Measurements from ENCODE around the gene BTBD6.

Gene BTBD6

DNA sequence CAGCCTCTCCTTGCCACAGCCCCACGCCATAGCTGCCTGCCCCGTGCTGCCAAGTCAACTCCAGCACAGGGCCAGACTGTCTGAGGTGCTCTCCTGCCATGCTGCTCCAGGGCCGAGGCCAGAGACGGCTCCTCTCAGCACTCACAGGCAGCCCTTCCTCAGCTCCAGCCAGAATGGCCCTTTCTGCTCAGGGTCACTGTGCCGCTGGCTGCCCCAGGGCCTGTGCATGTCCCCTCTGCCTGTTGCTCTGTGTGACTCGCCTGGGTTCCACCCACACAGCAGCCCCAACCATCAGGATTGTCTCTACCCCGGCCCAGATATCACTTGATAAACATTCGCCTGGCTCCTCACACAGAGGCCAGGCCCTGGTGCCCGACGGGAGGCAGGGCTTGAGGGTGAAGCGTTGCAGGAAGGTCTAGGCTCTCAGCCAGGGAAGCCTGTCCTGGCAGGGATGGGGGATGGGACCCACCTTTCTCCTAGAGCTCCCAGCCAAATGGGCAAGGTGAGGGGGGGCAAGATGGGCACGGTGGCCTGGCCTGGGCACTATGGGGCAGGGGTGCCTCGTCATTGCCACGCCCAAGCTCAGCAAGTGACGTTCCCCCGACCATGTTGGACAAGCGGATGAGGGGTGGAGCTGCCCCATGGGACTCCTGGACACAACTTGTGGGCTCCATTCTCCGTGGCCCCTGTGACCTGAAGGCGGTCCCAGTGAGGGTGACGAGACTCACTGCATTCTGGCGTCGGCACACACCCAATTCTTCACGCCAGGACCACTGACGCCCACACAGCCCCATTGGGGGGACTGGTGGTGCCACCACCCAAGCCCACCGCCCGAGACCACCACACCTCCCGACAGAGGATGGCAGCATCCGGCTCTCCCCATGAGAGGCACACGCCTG, 27.4 kb upstream of the BTBD6 start:
- H3K36me3 ChIP-seq (ENCODE audit: insufficient read depth, low read length), result peaks cover 46% of the 10 kb centered on the region
- H3K9ac ChIP-seq (ENCODE audit: low read depth, low read length), result no peak overlapping the region
- H3K4me3 ChIP-seq (ENCODE audit: low read length), result no peak overlapping the region
- no peak overlapping the region for H3K27ac ChIP-seq (ENCODE audit: low read depth, low read length)
- no peaks in the 10 kb centered on the region for H3K9me3 ChIP-seq (ENCODE audit: insufficient read depth, low read depth, low read length)
- 95% methylated on average over 29 of the region's 29 CpGs for WGBS
- H3K27me3 ChIP-seq (ENCODE audit: insufficient read depth, low read length), result no peaks in the 10 kb centered on the region
- H3K4me1 ChIP-seq (ENCODE audit: insufficient read depth, low read length), result no peaks in the 10 kb centered on the region

DNA sequence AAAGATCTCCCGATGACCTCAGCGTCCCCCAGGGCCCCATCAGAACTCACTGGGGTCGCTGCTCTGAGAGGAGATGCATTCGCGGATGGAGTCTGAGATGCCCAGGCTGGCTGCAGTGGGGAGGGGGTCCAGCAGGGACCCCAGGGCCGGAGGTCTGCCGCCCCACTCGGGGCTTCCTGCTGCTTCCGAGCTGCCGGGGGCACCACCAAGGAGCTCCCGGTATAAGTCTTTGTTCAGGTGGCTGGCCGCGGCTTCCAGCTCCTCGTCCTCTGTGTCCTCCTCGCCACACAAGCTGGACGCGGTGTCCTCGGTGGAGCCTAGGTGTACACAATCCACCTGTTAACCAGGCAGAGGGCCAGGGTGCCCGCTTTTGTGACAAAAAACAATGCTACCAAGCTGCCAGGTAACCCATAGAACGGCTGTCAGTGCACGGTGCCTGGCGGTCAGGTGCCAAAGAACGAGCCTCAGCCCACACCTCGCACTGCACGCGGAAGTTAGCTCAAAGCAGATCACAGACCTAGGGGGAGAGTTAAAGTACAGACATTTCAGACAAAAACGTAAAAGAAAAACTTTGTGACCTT, 26.6 kb upstream of the BTBD6 start:
- WGBS, result 95% methylated on average over 27 of the region's 27 CpGs
- no peak overlapping the region for H3K9ac ChIP-seq (ENCODE audit: low read depth, low read length)
- no peak overlapping the region for H3K27ac ChIP-seq (ENCODE audit: low read depth, low read length)
- H3K27me3 ChIP-seq (ENCODE audit: insufficient read depth, low read length), result no peaks in the 10 kb centered on the region
- no peak overlapping the region for H3K4me3 ChIP-seq (ENCODE audit: low read length)
- no peaks in the 10 kb centered on the region for H3K9me3 ChIP-seq (ENCODE audit: insufficient read depth, low read depth, low read length)
- H3K4me1 ChIP-seq (ENCODE audit: insufficient read depth, low read length), result no peaks in the 10 kb centered on the region
- H3K36me3 ChIP-seq (ENCODE audit: insufficient read depth, low read length), result peaks cover 48% of the 10 kb centered on the region

- 96% methylated on average over 16 of the region's 16 CpGs for WGBS
- Histone ChIP-seq H3K4me3 (ENCODE audit: low read length) (no peak overlapping the region), H3K9ac (ENCODE audit: low read depth, low read length) (no peak overlapping the region), H3K9me3 (ENCODE audit: insufficient read depth, low read depth, low read length) (no peaks in the 10 kb centered on the region), H3K27ac (ENCODE audit: low read depth, low read length) (no peak overlapping the region), H3K27me3 (ENCODE audit: insufficient read depth, low read length) (no peaks in the 10 kb centered on the region), H3K4me1 (ENCODE audit: insufficient read depth, low read length) (no peaks in the 10 kb centered on the region), H3K36me3 (ENCODE audit: insufficient read depth, low read length) (peaks cover 38% of the 10 kb centered on the region)
These were observed 25.1 kb upstream of the BTBD6 start for GRCh38 chr14:105223260-105223659.

DNA sequence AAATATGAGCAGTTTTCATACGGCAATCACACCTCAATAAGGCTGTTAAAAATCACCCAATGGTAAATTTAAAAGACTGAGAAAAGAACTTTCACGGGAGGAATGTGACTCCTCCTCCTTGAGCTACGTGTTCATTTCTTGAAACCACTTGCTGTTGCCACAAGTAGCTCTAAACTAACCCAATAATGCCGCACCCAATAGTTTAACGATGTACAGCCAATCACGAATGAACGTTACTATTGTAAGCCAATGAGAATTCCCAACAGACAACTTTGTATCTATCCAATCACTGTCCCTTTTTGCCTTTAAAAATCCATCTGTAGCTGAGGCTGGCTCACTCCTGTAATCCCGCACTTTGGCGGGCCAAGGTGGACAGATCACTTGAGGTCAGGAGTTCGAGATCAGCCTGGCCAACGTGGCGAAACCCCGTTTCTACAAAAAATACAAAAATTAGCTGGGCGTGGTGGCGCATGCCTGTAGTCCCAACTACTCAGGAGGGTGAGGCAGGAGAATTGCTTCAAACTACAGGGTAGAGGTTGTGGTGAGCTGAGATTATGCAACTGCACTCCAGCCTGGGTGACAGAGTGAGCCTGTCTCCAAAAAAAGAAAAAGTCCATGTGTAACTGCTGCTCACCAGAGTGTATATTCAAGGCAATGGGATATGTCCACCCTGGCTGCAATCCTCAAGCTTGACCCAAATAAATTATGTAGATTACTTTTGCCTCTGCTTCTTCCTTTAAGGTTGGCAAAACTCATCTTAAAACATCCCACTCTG, 24.4 kb upstream of the BTBD6 start:
- no peaks in the 10 kb centered on the region for H3K4me1 ChIP-seq (ENCODE audit: insufficient read depth, low read length)
- no peaks in the 10 kb centered on the region for H3K9me3 ChIP-seq (ENCODE audit: insufficient read depth, low read depth, low read length)
- no peak overlapping the region for H3K4me3 ChIP-seq (ENCODE audit: low read length)
- no peaks in the 10 kb centered on the region for H3K27me3 ChIP-seq (ENCODE audit: insufficient read depth, low read length)
- 96% methylated on average over 15 of the region's 15 CpGs for WGBS
- peaks cover 31% of the 10 kb centered on the region for H3K36me3 ChIP-seq (ENCODE audit: insufficient read depth, low read length)
- no peak overlapping the region for H3K27ac ChIP-seq (ENCODE audit: low read depth, low read length)
- no peak overlapping the region for H3K9ac ChIP-seq (ENCODE audit: low read depth, low read length)

DNA sequence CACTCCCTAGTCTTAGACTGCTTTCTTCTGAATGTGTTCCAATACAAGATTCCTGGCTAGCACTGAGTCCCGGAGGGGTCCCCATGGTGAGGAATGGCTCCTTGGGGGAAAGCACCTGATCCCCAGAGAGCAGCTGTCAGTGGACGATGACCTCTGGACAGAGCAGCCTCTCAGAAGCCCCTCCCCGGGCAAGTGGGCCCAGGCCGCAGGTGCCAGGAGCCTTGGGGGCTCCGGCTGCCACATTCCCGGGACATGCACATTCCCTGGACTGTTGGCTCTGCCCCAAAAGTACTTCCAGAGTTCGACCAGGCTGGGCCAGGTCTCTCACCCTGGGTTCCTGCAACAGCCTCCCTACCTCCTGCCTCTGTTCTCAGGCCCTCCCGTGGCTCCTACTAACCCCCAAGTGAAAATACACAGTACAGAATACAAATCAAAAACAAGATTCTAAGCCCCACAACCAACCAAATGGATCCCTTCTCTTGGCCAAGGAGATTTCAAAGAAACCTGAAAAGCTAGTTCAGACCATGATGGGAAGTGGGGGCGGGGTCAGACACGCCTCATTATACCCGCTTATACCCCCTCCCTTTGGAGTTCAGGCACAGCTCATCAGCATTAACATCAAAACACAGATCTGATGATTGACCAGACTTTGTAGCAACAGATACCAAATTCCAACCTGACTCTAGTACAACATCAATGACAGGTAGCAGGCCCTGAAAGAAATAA, 23.3 kb upstream of the BTBD6 start:
- Histone ChIP-seq H3K36me3 (ENCODE audit: insufficient read depth, low read length) (peaks cover 26% of the 10 kb centered on the region), H3K27me3 (ENCODE audit: insufficient read depth, low read length) (no peaks in the 10 kb centered on the region), H3K9me3 (ENCODE audit: insufficient read depth, low read depth, low read length) (no peaks in the 10 kb centered on the region), H3K4me3 (ENCODE audit: low read length) (no peak overlapping the region), H3K4me1 (ENCODE audit: insufficient read depth, low read length) (no peaks in the 10 kb centered on the region), H3K27ac (ENCODE audit: low read depth, low read length) (no peak overlapping the region), H3K9ac (ENCODE audit: low read depth, low read length) (no peak overlapping the region)
- 93% methylated on average over 11 of the region's 11 CpGs for WGBS

DNA sequence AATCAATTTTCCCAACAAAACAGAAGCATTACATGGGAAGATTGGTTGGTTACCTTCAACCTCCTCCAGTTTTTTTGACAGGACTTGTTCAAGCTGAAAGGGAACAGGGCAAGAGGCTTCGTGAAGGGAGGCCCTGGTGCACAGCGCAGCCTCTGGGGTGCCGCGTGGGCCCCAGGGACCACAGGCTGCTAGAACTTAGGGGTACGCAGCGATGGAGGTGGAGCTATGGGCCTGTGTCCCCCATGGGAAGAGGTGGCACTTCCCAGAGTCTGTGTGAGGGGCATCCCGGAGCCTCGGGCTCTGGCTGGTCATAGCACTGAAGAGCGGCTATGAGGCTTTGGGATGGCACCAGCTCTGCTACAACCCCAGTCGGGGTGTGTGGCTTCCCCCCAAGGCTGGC, 22.1 kb upstream of the BTBD6 start:
- H3K36me3 ChIP-seq (ENCODE audit: insufficient read depth, low read length), result peaks cover 24% of the 10 kb centered on the region
- 96% methylated on average over 10 of the region's 10 CpGs for WGBS
- no peaks in the 10 kb centered on the region for H3K4me1 ChIP-seq (ENCODE audit: insufficient read depth, low read length)
- no peaks in the 10 kb centered on the region for H3K9me3 ChIP-seq (ENCODE audit: insufficient read depth, low read depth, low read length)
- H3K9ac ChIP-seq (ENCODE audit: low read depth, low read length), result no peak overlapping the region
- H3K27me3 ChIP-seq (ENCODE audit: insufficient read depth, low read length), result no peaks in the 10 kb centered on the region
- H3K27ac ChIP-seq (ENCODE audit: low read depth, low read length), result no peak overlapping the region
- no peak overlapping the region for H3K4me3 ChIP-seq (ENCODE audit: low read length)

DNA sequence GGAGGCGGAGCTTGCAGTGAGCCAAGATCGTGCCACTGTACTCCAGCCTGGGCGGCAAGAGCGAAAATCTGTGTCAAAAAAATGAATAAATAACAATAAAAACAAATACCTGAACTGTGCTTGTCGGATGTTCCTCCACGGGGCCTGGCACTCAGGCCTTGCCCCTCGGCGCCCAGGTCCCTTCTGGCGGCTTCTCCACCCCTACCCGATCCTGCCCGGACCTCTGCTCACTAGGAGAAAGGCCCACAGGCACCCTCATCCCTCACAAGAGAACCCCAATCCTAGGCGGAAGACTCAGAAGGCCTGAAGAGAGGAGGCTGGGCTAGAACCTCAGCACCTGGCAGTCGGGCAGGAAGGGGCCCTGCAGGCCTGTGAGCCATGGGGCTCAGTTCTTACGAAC, 21.0 kb upstream of the BTBD6 start:
- Histone ChIP-seq H3K36me3 (ENCODE audit: insufficient read depth, low read length) (peaks cover 17% of the 10 kb centered on the region), H3K9ac (ENCODE audit: low read depth, low read length) (no peak overlapping the region), H3K27me3 (ENCODE audit: insufficient read depth, low read length) (no peaks in the 10 kb centered on the region), H3K4me3 (ENCODE audit: low read length) (no peak overlapping the region), H3K9me3 (ENCODE audit: insufficient read depth, low read depth, low read length) (no peaks in the 10 kb centered on the region), H3K27ac (ENCODE audit: low read depth, low read length) (no peak overlapping the region), H3K4me1 (ENCODE audit: insufficient read depth, low read length) (no peaks in the 10 kb centered on the region)
- whole genome bisulfite sequencing, result 92% methylated on average over 13 of the region's 14 CpGs

- no peak overlapping the region for H3K27ac ChIP-seq (ENCODE audit: low read depth, low read length)
- 95% methylated on average over 17 of the region's 17 CpGs for WGBS
- no peaks in the 10 kb centered on the region for H3K9me3 ChIP-seq (ENCODE audit: insufficient read depth, low read depth, low read length)
- H3K9ac ChIP-seq (ENCODE audit: low read depth, low read length), result no peak overlapping the region
- no peaks in the 10 kb centered on the region for H3K27me3 ChIP-seq (ENCODE audit: insufficient read depth, low read length)
- H3K4me3 ChIP-seq (ENCODE audit: low read length), result no peak overlapping the region
- H3K36me3 ChIP-seq (ENCODE audit: insufficient read depth, low read length), result peaks cover 12% of the 10 kb centered on the region; the same call in 1 of the 2 replicates
- no peaks in the 10 kb centered on the region for H3K4me1 ChIP-seq (ENCODE audit: insufficient read depth, low read length)
These were observed 19.8 kb upstream of the BTBD6 start for GRCh38 chr14:105228562-105228961.

DNA sequence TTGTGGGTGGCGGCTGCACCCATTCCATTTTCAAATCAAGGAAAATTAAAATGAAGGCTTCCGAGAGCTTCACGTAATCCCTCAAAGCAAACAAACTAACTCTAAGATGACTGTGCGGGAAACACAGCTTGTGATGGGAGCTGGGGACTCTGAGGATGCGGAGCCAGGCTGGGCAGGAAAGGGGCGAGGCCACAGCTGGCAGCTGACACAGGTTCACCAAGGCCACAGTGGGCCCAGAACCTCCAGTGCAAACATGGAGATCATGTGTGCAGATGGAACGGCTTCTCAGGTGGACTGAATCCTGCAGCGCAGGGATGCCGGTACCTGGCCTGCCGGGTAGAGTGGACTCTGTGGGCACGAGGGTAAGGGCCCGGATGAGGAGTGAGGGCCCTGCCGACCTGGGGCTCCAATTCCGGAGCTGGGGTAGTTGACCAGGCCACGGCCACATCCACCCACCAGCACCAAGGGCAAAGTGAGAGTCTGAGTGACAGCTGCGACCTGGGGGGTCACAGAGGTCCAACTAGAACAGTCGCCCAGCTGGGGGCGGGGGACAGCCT, 19.2 kb upstream of the BTBD6 start:
- WGBS, result 92% methylated on average over 18 of the region's 18 CpGs
- Histone ChIP-seq H3K4me3 (ENCODE audit: low read length) (no peak overlapping the region), H3K9me3 (ENCODE audit: insufficient read depth, low read depth, low read length) (no peaks in the 10 kb centered on the region), H3K36me3 (ENCODE audit: insufficient read depth, low read length) (peaks cover 10% of the 10 kb centered on the region; the same call in 1 of the 2 replicates), H3K9ac (ENCODE audit: low read depth, low read length) (no peak overlapping the region), H3K27me3 (ENCODE audit: insufficient read depth, low read length) (no peaks in the 10 kb centered on the region), H3K4me1 (ENCODE audit: insufficient read depth, low read length) (no peaks in the 10 kb centered on the region), H3K27ac (ENCODE audit: low read depth, low read length) (no peak overlapping the region)

GRCh38 chr14:105240811-105241576, 7.3 kb upstream of the BTBD6 start:
- 95% methylated on average over 27 of the region's 31 CpGs for WGBS
- Histone ChIP-seq H3K4me1 (ENCODE audit: insufficient read depth, low read length) (no peaks in the 10 kb centered on the region), H3K9me3 (ENCODE audit: insufficient read depth, low read depth, low read length) (no peaks in the 10 kb centered on the region), H3K9ac (ENCODE audit: low read depth, low read length) (no peak overlapping the region), H3K27ac (ENCODE audit: low read depth, low read length) (no peak overlapping the region), H3K4me3 (ENCODE audit: low read length) (no peak overlapping the region), H3K36me3 (ENCODE audit: insufficient read depth, low read length) (peaks cover 4% of the 10 kb centered on the region; the same call in 1 of the 2 replicates), H3K27me3 (ENCODE audit: insufficient read depth, low read length) (no peaks in the 10 kb centered on the region)
